ENCODE data around the gene HINT1.

The HINT1 gene

GRCh38 chr5:131170540-131171275, 5.7 kb upstream of the HINT1 start, which contains the start of gene LYRM7:
LYRM7 (plus strand) TSS chr5:131170944; CDS start chr5:131171021, 77 bp downstream.
- WGBS (ENCODE audit: insufficient coverage, insufficient read length), result no CpG with 5 or more reads among the region's 42 CpGs
- Histone ChIP-seq H3K4me1 (ENCODE audit: control insufficient read depth, insufficient read depth, low read length) (no peaks in the 10 kb centered on the region), H3K27ac (ENCODE audit: low read length) (no peak within 1 kb of the TSS), H3K4me3 (ENCODE audit: low read length) (peak within 1 kb of the TSS; percentile 53; the same call in 1 of the 2 replicates), H3K9me3 (ENCODE audit: control insufficient read depth, insufficient read depth, low read length) (no peaks in the 10 kb centered on the region), H3K36me3 (ENCODE audit: control insufficient read depth, insufficient read depth, low read length) (no peaks in the 10 kb centered on the region), H3K27me3 (ENCODE audit: control insufficient read depth, insufficient read depth, low read length) (no peaks in the 10 kb centered on the region)
- peak; percentile 98 for DNase-seq (ENCODE audit: low read depth, low spot score)

DNA sequence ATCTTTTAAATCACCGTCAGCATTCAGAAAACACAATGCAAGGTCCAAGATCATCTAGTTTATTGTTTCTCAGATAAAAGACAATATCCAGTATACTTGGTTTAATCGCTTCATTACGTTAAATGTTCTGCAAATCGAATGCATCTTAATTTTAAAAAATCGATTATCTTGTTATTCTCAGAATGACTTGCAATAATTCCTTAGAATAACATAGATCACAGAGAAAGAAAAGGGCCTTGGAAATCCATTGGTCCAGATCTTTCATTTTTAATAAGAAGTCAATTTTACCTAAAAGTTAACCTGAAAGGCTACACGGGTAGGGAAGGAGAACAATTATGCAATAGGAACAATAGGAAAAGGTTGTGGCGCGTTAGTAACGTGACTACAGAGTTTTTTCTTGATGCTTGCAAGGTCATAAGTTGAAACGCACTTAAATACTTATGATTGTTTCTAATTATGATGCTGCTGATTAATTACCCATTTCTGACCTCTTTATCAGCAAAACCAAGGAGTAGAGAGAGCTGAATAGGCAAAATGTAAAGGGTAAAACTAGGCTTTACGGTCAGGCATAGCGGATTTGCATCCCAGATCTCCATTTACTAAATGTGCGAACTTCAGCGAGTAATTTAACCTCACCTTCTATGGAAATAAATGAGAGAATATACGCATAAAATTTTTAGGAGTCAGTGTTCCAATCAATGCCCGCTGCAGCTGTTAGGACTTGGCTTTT, 4.9 kb upstream of the HINT1 start:
- no peak for DNase-seq (ENCODE audit: low read depth, low spot score)
- Histone ChIP-seq H3K4me3 (ENCODE audit: low read length) (peak overlapping the region; percentile 53; the same call in 1 of the 2 replicates), H3K27ac (ENCODE audit: low read length) (no peak overlapping the region), H3K4me1 (ENCODE audit: control insufficient read depth, insufficient read depth, low read length) (no peaks in the 10 kb centered on the region), H3K9me3 (ENCODE audit: control insufficient read depth, insufficient read depth, low read length) (no peaks in the 10 kb centered on the region), H3K27me3 (ENCODE audit: control insufficient read depth, insufficient read depth, low read length) (no peaks in the 10 kb centered on the region), H3K36me3 (ENCODE audit: control insufficient read depth, insufficient read depth, low read length) (no peaks in the 10 kb centered on the region)
- no CpG with 5 or more reads among the region's 16 CpGs for WGBS (ENCODE audit: insufficient coverage, insufficient read length)

DNA sequence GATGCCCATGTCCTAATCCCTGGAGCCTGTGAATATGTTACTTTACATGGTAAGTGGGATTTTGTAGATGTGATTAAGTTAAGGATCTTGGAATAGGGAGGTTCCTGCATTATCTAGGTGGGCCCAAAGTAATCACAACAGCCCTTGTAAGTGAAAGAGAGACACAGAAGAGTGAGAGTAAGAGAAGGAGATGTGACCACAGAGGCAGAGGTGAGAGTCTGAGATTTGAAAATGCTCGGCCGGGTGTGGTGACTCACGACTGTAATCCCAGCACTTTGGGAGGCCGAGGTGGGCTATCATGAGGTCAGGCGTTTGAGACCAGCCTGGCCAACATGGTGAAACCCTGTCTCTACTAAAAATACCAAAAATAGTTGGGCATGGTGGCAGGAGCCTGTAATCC, 2.6 kb upstream of the HINT1 start:
- Histone ChIP-seq H3K9me3 (ENCODE audit: control insufficient read depth, insufficient read depth, low read length) (no peaks in the 10 kb centered on the region), H3K4me3 (ENCODE audit: low read length) (no peak overlapping the region), H3K4me1 (ENCODE audit: control insufficient read depth, insufficient read depth, low read length) (no peaks in the 10 kb centered on the region), H3K27me3 (ENCODE audit: control insufficient read depth, insufficient read depth, low read length) (no peaks in the 10 kb centered on the region), H3K27ac (ENCODE audit: low read length) (no peak overlapping the region), H3K36me3 (ENCODE audit: control insufficient read depth, insufficient read depth, low read length) (no peaks in the 10 kb centered on the region)
- no peak for DNase-seq (ENCODE audit: low read depth, low spot score)
- no CpG with 5 or more reads among the region's 5 CpGs for WGBS (ENCODE audit: insufficient coverage, insufficient read length)

DNA sequence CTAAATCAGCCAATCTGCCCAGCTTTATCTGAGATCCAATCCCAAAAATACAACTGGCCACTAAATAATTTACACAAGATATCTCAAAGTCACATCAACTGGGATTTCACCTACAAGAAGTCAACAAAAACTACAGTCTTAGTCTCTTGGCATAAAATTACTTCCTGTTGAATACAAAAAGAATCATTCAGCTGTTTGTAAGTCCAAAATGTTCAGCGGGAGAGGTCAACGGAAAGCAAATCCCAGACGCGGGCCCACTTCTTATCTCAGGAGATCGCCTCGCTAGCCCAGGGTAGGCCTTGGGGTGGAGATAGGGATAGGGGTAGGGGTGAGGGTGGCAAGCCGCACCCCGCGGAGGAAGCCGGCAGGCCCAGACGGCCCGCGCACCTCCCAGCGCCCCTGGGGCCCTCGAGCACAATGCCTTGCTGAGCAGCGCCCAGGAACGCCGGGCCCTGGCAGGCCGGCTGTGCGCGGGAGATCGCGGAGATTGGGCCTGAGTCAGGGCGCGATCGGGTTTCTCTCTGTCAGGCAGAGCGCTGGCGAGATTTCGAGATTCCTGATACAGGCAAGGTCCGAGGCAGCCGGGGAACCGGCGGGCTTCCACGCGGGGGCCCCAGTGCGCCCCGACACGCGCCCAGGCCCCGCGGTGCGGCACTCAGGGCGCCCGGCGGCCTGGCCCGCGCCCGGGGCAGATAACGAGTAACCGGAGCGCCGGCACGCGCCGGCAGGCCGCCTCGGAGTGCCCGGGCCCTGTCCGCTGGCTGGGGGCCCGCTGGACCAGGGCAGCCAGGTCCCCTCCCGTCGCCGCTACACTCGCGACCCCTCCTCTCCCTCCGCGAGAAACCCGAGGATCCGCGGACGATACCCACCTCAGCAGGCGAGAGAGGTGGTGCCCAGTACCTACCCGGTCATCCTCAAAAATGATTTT, 601 bp downstream of the HINT1 start:
- H3K4me3 ChIP-seq (ENCODE audit: low read length), result peak overlapping the region; percentile 94
- H3K27me3 ChIP-seq (ENCODE audit: control insufficient read depth, insufficient read depth, low read length), result no peaks in the 10 kb centered on the region
- H3K27ac ChIP-seq (ENCODE audit: low read length), result no peak overlapping the region
- no peaks in the 10 kb centered on the region for H3K4me1 ChIP-seq (ENCODE audit: control insufficient read depth, insufficient read depth, low read length)
- DNase-seq (ENCODE audit: low read depth, low spot score), result no peak
- no peaks in the 10 kb centered on the region for H3K9me3 ChIP-seq (ENCODE audit: control insufficient read depth, insufficient read depth, low read length)
- WGBS (ENCODE audit: insufficient coverage, insufficient read length), result no CpG with 5 or more reads among the region's 73 CpGs
- H3K36me3 ChIP-seq (ENCODE audit: control insufficient read depth, insufficient read depth, low read length), result peaks cover 3% of the 10 kb centered on the region; the same call in 1 of the 2 replicates

DNA sequence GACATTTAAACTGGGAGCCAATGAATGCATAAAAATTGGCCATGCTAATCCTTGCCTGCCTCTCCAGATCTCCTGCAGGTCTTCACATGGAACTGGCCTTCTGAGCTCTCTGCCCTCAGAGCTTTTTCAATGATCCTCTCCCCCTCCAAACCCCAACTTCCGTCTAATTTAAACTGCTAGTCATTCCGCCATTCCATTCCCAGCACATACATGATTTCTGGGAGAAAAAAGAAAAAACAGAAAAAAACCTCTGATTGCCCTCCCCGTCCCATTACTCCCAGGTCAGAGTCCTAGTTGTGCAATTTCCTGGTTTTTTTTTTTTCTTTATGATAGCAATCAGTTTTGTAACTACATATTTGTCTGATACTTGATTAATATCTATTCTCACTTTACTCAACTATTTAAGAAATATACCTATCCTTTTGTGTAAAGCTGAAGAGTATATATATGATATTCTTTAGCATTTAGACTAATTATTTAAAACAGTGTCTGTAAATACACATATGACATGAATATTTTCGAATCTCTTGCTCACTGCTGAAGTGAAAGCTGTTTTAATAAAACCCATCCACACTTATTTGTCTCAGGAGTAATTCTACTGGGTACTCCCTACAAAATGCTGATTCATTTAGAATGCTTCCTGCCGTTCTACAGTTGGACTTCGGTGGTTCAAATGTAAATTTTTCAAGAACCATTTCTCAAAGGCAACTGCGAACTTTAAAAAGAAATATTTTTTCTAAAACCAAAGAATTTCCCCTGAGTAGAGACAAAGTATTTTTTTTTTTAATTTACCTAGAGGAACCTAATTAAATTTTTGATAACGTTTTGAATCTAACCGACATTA, 1.6 kb downstream of the HINT1 start:
- DNase-seq (ENCODE audit: low read depth, low spot score), result no peak
- no peaks in the 10 kb centered on the region for H3K9me3 ChIP-seq (ENCODE audit: control insufficient read depth, insufficient read depth, low read length)
- H3K4me1 ChIP-seq (ENCODE audit: control insufficient read depth, insufficient read depth, low read length), result no peaks in the 10 kb centered on the region
- H3K27ac ChIP-seq (ENCODE audit: low read length), result no peak overlapping the region
- no peaks in the 10 kb centered on the region for H3K27me3 ChIP-seq (ENCODE audit: control insufficient read depth, insufficient read depth, low read length)
- H3K4me3 ChIP-seq (ENCODE audit: low read length), result peak overlapping the region; percentile 11; the same call in 1 of the 2 replicates
- WGBS (ENCODE audit: insufficient coverage, insufficient read length), result no CpG with 5 or more reads among the region's 9 CpGs
- peaks cover 5% of the 10 kb centered on the region; the same call in 1 of the 2 replicates for H3K36me3 ChIP-seq (ENCODE audit: control insufficient read depth, insufficient read depth, low read length)

DNA sequence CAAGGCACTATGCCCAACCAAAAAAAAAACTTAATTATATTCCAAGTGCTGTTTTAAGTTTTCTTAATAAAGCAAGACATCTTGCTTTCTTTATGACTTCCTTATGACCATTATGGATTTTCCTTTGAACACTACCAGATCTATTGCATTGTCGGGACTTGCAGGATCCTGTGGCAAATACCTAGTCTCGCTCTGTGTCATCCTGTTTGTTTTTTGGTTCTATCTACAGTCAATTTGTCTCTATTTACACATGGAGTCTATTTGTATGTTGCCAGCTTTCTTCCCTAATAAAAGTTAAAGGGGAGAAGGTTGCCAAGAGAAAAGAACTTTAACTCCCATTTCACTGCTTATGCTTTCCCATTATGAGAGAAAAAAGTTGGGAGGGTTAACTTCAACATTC, 4.9 kb downstream of the HINT1 start:
- H3K9me3 ChIP-seq (ENCODE audit: control insufficient read depth, insufficient read depth, low read length), result no peaks in the 10 kb centered on the region
- no peaks in the 10 kb centered on the region for H3K27me3 ChIP-seq (ENCODE audit: control insufficient read depth, insufficient read depth, low read length)
- no peak for DNase-seq (ENCODE audit: low read depth, low spot score)
- H3K4me1 ChIP-seq (ENCODE audit: control insufficient read depth, insufficient read depth, low read length), result no peaks in the 10 kb centered on the region
- H3K27ac ChIP-seq (ENCODE audit: low read length), result no peak overlapping the region
- WGBS (ENCODE audit: insufficient coverage, insufficient read length), result no CpG with 5 or more reads among the region's 2 CpGs
- peaks cover 5% of the 10 kb centered on the region; the same call in 1 of the 2 replicates for H3K36me3 ChIP-seq (ENCODE audit: control insufficient read depth, insufficient read depth, low read length)
- H3K4me3 ChIP-seq (ENCODE audit: low read length), result no peak overlapping the region

DNA sequence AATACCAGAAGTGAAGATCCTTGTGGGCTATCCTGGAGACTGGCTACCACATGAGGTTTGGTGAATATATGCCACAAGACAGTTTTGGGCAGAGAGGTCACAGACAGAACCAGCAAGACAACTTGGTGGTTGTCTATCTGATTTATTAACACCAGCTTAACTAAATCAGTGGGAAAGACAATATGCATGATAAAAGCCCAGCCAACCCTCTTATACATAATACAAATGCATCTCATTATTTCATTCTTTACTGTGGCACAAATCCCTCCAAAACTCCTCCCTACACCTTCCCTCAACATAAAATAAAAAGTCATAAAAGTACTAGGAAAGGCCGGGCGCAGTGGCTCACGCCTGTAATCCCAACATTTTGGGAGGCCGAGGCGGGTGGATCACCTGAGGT, 8.1 kb downstream of the HINT1 start:
- WGBS (ENCODE audit: insufficient coverage, insufficient read length), result no CpG with 5 or more reads among the region's 5 CpGs
- Histone ChIP-seq H3K36me3 (ENCODE audit: control insufficient read depth, insufficient read depth, low read length) (peaks cover 5% of the 10 kb centered on the region; the same call in 1 of the 2 replicates), H3K4me1 (ENCODE audit: control insufficient read depth, insufficient read depth, low read length) (no peaks in the 10 kb centered on the region), H3K27ac (ENCODE audit: low read length) (no peak overlapping the region), H3K27me3 (ENCODE audit: control insufficient read depth, insufficient read depth, low read length) (no peaks in the 10 kb centered on the region), H3K9me3 (ENCODE audit: control insufficient read depth, insufficient read depth, low read length) (no peaks in the 10 kb centered on the region), H3K4me3 (ENCODE audit: low read length) (no peak overlapping the region)
- DNase-seq (ENCODE audit: low read depth, low spot score), result no peak

GRCh38 chr5:131156385-131156784, 8.7 kb downstream of the HINT1 start:
- H3K36me3 ChIP-seq (ENCODE audit: control insufficient read depth, insufficient read depth, low read length), result peaks cover 5% of the 10 kb centered on the region; the same call in 1 of the 2 replicates

GRCh38 chr5:131151216-131151615, 13.8 kb downstream of the HINT1 start:
- Histone ChIP-seq H3K27ac (ENCODE audit: low read length) (no peak overlapping the region), H3K4me3 (ENCODE audit: low read length) (no peak overlapping the region), H3K27me3 (ENCODE audit: control insufficient read depth, insufficient read depth, low read length) (no peaks in the 10 kb centered on the region), H3K36me3 (ENCODE audit: control insufficient read depth, insufficient read depth, low read length) (no peaks in the 10 kb centered on the region), H3K4me1 (ENCODE audit: control insufficient read depth, insufficient read depth, low read length) (no peaks in the 10 kb centered on the region), H3K9me3 (ENCODE audit: control insufficient read depth, insufficient read depth, low read length) (no peaks in the 10 kb centered on the region)
- DNase-seq (ENCODE audit: low read depth, low spot score), result no peak
- WGBS (ENCODE audit: insufficient coverage, insufficient read length), result no CpG with 5 or more reads among the region's 4 CpGs

More at GRCh38 chr5:131156385-131156784, 8.7 kb downstream of the HINT1 start:
- DNase-seq (ENCODE audit: low read depth, low spot score), result no peak
- Histone ChIP-seq H3K27ac (ENCODE audit: low read length) (no peak overlapping the region), H3K9me3 (ENCODE audit: control insufficient read depth, insufficient read depth, low read length) (no peaks in the 10 kb centered on the region), H3K27me3 (ENCODE audit: control insufficient read depth, insufficient read depth, low read length) (no peaks in the 10 kb centered on the region), H3K4me3 (ENCODE audit: low read length) (no peak overlapping the region), H3K4me1 (ENCODE audit: control insufficient read depth, insufficient read depth, low read length) (no peaks in the 10 kb centered on the region)
- no CpG with 5 or more reads among the region's 2 CpGs for WGBS (ENCODE audit: insufficient coverage, insufficient read length)
